Mucosa of gallbladder (tissue), 1 donor: ENCODE measurements around the gene NOC4L. TPM values are rescaled to one million over a fixed set of nuclear protein-coding genes. Genes with fewer than 3 reads are reported as not detected.
"Not testable (repeated sequence)": the region's sequence is repeated elsewhere in the genome, so short reads cannot be mapped to it uniquely, and the experiment has no call there.

Experiments
- DNase-seq: peaks from one replicate; pipeline ENCODE4 v3.0.0-alpha.2; 2020; ENCODE audit warnings: low spot score
- total RNA-seq: library from RNA; stranded (reverse); gene quantifications from one replicate; pipeline ENCODE4 v1.2.1, GENCODE V29; 2021
- donor health status: DM: no; HTN: no; CAD: no.

The NOC4L gene
- total RNA-seq: 14.1 TPM

GRCh38 chr12:132144115-132144809 lies at the start of gene NOC4L, which contains the start of gene DDX51:
Gene NOC4L (plus strand): TSS chr12:132144457. CDS start chr12:132144489, 32 bp downstream.
Gene DDX51 (minus strand): TSS chr12:132144319. CDS start chr12:132144296, 23 bp downstream.
- DNase-seq: peak; percentile 96

GRCh38 chr12:132095520-132096409 lies 48.5 kb upstream of the NOC4L start:
- no peak for DNase-seq

GRCh38 chr12:132099739-132100138 lies 44.5 kb upstream of the NOC4L start:
- no peak for DNase-seq

GRCh38 chr12:132100306-132101065 lies 43.8 kb upstream of the NOC4L start:
- DNase-seq: no peak

- DNase-seq: no peak
Observed at GRCh38 chr12:132102297-132102696, 42.0 kb upstream of the NOC4L start.

- DNase-seq: not testable (repeated sequence)
Observed at GRCh38 chr12:132103072-132103471, 41.2 kb upstream of the NOC4L start.

GRCh38 chr12:132103542-132104308 lies 40.5 kb upstream of the NOC4L start:
- no peak for DNase-seq

GRCh38 chr12:132105467-132105866 lies 38.8 kb upstream of the NOC4L start:
- no peak for DNase-seq

GRCh38 chr12:132106921-132107320 lies 37.3 kb upstream of the NOC4L start:
- no peak for DNase-seq

GRCh38 chr12:132108211-132108832 lies 35.9 kb upstream of the NOC4L start:
- no peak for DNase-seq

- no peak for DNase-seq
Observed at GRCh38 chr12:132109741-132110140, 34.5 kb upstream of the NOC4L start.

GRCh38 chr12:132110677-132111076 lies 33.6 kb upstream of the NOC4L start:
- DNase-seq: no peak

GRCh38 chr12:132111654-132112304 lies 32.5 kb upstream of the NOC4L start:
- DNase-seq: no peak

- no peak for DNase-seq
Observed at GRCh38 chr12:132114667-132115066, 29.6 kb upstream of the NOC4L start.

GRCh38 chr12:132115500-132115899 lies 28.8 kb upstream of the NOC4L start:
- DNase-seq: no peak

GRCh38 chr12:132116709-132117557 lies 27.3 kb upstream of the NOC4L start:
- DNase-seq: no peak

- DNase-seq: no peak
Observed at GRCh38 chr12:132117558-132117875, 26.7 kb upstream of the NOC4L start.

- no peak for DNase-seq
Observed at GRCh38 chr12:132118876-132119275, 25.4 kb upstream of the NOC4L start.

- no peak for DNase-seq
Observed at GRCh38 chr12:132121283-132121682, 23.0 kb upstream of the NOC4L start.
